HCT116 (cell line): ENCODE measurements around the gene RAB9A. TPM values are rescaled to one million over a fixed set of nuclear protein-coding genes. Genes with fewer than 3 reads are reported as not detected.
A peak's percentile ranks its signal among the peaks of the same experiment; 100 is the strongest.

Source experiments
- ATAC-seq: fragments of 200-7000 bp; cut with Tn5 transposase; 2 replicates; pipeline ENCODE4 v1.9.1; 2020; ENCODE audit warnings: mild to moderate bottlenecking, moderate library complexity
- Bru-seq: library from RNA; stranded (reverse); fragments of 400-500 nt; gene quantifications from one replicate; lab custom pipeline; 2021; lab: Mats Ljungman, UMichigan
- BruChase-seq, 2 experiments: library from RNA; stranded (reverse); fragments of 400-500 nt; gene quantifications; one replicate each; lab custom pipeline; 2021; lab: Mats Ljungman, UMichigan
- BruUV-seq: library from RNA; stranded (reverse); fragments of 400-500 nt; replicated peaks from 2 replicates; lab custom pipeline; 2021; lab: Mats Ljungman, UMichigan
- CTCF ChIA-PET: fragments of 300-600 bp; sonication (Branson Sonifier 250); formaldehyde crosslinking; loops from one replicate; lab custom pipeline; 2021; ENCODE audit warnings: antibody characterized with exemption; lab: Charles Lee
- POLR2A ChIA-PET: fragments of 300-600, 350-600 bp; sonication (Branson Sonifier 250); formaldehyde crosslinking; loops from one replicate; lab custom pipeline; 2021; ENCODE audit warnings: antibody characterized with exemption; lab: Charles Lee
- RAD21 ChIA-PET, 2 experiments: fragments of 300-600 bp; sonication (Branson Sonifier 250); formaldehyde crosslinking; loops; one replicate each; lab custom pipeline; 2023; ENCODE audit warnings: low total read pairs in 2 of 2; ENCODE audit not compliant: uncharacterized antibody in 2 of 2, unreplicated experiment in 2 of 2, low non-redundant PET in 1 of 2; lab: Charles Lee
- DNase-seq: peaks from one replicate; pipeline ENCODE4 v3.0.0-alpha.2; 2010; ENCODE audit warnings: low read depth, low spot score
- H2AFZ ChIP-seq: fragments of 200-600 bp; shearing (Covaris generic), sonication (generic); 2 replicates; pipeline ENCODE4 v1.6.1; 2017; ENCODE audit warnings: low read depth, mixed run types, mixed read lengths, antibody characterized with exemption, low read length; ENCODE audit not compliant: poor library complexity, severe bottlenecking
- H3K27ac ChIP-seq: 2 replicates; pipeline ENCODE4 v1.5.1; 2012; ENCODE audit warnings: low read depth, low read length
- H3K27me3 ChIP-seq: fragments of 200-600 bp; sonication (generic); 2 replicates; pipeline ENCODE4 v1.6.1; 2016; ENCODE audit warnings: mixed run types, low read length, mixed read lengths; ENCODE audit not compliant: insufficient read depth
- H3K36me3 ChIP-seq, 2 experiments: fragments of 200-500 bp in 1 of 2; fragments of 200-600 bp in 1 of 2; sonication (Bioruptor generic) in 1 of 2; sonication (generic) in 1 of 2; 2 replicates each; pipeline versions ENCODE4 v1.5.1 to v1.6.1; 2014 to 2016; ENCODE audit warnings: low read length in 2 of 2, inconsistent platforms in 1 of 2, mixed read lengths in 1 of 2, mixed run types in 1 of 2; ENCODE audit not compliant: insufficient read depth in 2 of 2, control insufficient read depth in 1 of 2
- H3K4me1 ChIP-seq, 2 experiments: fragments of 200-600 bp in 1 of 2; sonication (generic) in 1 of 2; 2 replicates each; pipeline versions ENCODE4 v1.5.1 to v1.6.1; 2012 to 2017; ENCODE audit warnings: low read length in 2 of 2, inconsistent platforms in 1 of 2, mild to moderate bottlenecking in 1 of 2, mixed read lengths in 1 of 2, mixed run types in 1 of 2, moderate library complexity in 1 of 2; ENCODE audit not compliant: insufficient read depth in 2 of 2, control insufficient read depth in 1 of 2
- H3K4me2 ChIP-seq: fragments of 200-600 bp; sonication (generic); 2 replicates; pipeline ENCODE4 v1.6.1; 2017; ENCODE audit warnings: mixed run types, low read length, mixed read lengths
- H3K4me3 ChIP-seq, 2 experiments: fragments of 200-600 bp in 1 of 2; sonication (generic) in 1 of 2; replicated peaks in 1 of 2; 2 replicates each; pipeline ENCODE4 v1.5.1; 2011 to 2016; ENCODE audit warnings: low read length in 2 of 2, control low read depth in 1 of 2, low read depth in 1 of 2, mild to moderate bottlenecking in 1 of 2, mixed read lengths in 1 of 2, mixed run types in 1 of 2
- H3K79me2 ChIP-seq: fragments of 200-600 bp; sonication (generic); 2 replicates; pipeline ENCODE4 v1.6.1; 2017; ENCODE audit warnings: mild to moderate bottlenecking, mixed run types, low read length, moderate library complexity, mixed read lengths; ENCODE audit not compliant: insufficient read depth
- H3K9ac ChIP-seq: fragments of 200-600 bp; sonication (generic); 2 replicates; pipeline ENCODE4 v1.6.1; 2016; ENCODE audit warnings: low read length, mixed read lengths
- H3K9me2 ChIP-seq: fragments of 200-600 bp; sonication (generic), shearing (Covaris generic); 2 replicates; pipeline ENCODE4 v1.6.1; 2017; ENCODE audit warnings: mixed run types, mild to moderate bottlenecking, moderate library complexity; ENCODE audit not compliant: insufficient read depth
- H3K9me3 ChIP-seq, 2 experiments: fragments of 200-500 bp in 1 of 2; fragments of 200-600 bp in 1 of 2; sonication (Bioruptor generic) in 1 of 2; sonication (generic) in 1 of 2; 2 replicates each; pipeline ENCODE4 v1.6.1; 2014 to 2017; ENCODE audit warnings: low read length in 2 of 2, mixed read lengths in 2 of 2, inconsistent platforms in 1 of 2, low read depth in 1 of 2, mild to moderate bottlenecking in 1 of 2, mixed run types in 1 of 2, moderate library complexity in 1 of 2; ENCODE audit not compliant: control insufficient read depth in 1 of 2, insufficient read depth in 1 of 2
- H4K20me1 ChIP-seq: fragments of 200-600 bp; sonication (generic), shearing (Covaris generic); 2 replicates; pipeline ENCODE4 v1.6.1; 2017; ENCODE audit warnings: mixed run types, mild to moderate bottlenecking, moderate library complexity; ENCODE audit not compliant: insufficient read depth
- ATF3 ChIP-seq: IDR thresholded peaks from 2 replicates; pipeline ENCODE4 v1.6.1; 2012
- CBX3 ChIP-seq: IDR thresholded peaks from 2 replicates; pipeline ENCODE4 v1.6.1; 2012; ENCODE audit warnings: low read depth
- CEBPB ChIP-seq: IDR thresholded peaks from 2 replicates; pipeline ENCODE4 v1.6.1; 2012; ENCODE audit warnings: low read depth
- EGR1 ChIP-seq: IDR thresholded peaks from 2 replicates; pipeline ENCODE4 v1.6.1; 2012; ENCODE audit warnings: low read depth
- ELF1 ChIP-seq: IDR thresholded peaks from 2 replicates; pipeline ENCODE4 v1.6.1; 2012; ENCODE audit warnings: low read depth, borderline replicate concordance
- EZH2 ChIP-seq: fragments of 200-600 bp; sonication (generic); IDR thresholded peaks from 2 replicates; pipeline ENCODE4 v1.6.1; 2017; ENCODE audit warnings: antibody characterized with exemption, mixed run types
- EZH2phosphoT487 ChIP-seq: fragments of 200-600 bp; IDR thresholded peaks from 2 replicates; pipeline ENCODE4 v1.6.1; 2018; ENCODE audit warnings: antibody characterized with exemption, borderline replicate concordance
- FOSL1 ChIP-seq: IDR thresholded peaks from 2 replicates; pipeline ENCODE4 v1.6.1; 2012; ENCODE audit warnings: low read depth
- JUND ChIP-seq: IDR thresholded peaks from 2 replicates; pipeline ENCODE4 v1.6.1; 2012
- MAX ChIP-seq: IDR thresholded peaks from 2 replicates; pipeline ENCODE4 v1.6.1; 2012
- POLR2A ChIP-seq: IDR thresholded peaks from 2 replicates; pipeline ENCODE4 v1.7.0; 2011; ENCODE audit warnings: borderline replicate concordance; ENCODE audit not compliant: insufficient read depth, insufficient read length; ENCODE audit errors: extremely low read depth
- POLR2AphosphoS5 ChIP-seq: IDR thresholded peaks from 2 replicates; pipeline ENCODE4 v1.6.1; 2011; ENCODE audit warnings: mild to moderate bottlenecking, low read depth, low read length, moderate library complexity
- REST ChIP-seq: IDR thresholded peaks from 2 replicates; pipeline ENCODE4 v1.6.1; 2012; ENCODE audit warnings: low read depth
- SIN3A ChIP-seq: IDR thresholded peaks from 2 replicates; pipeline ENCODE4 v1.6.1; 2012; ENCODE audit warnings: low read depth
- SP1 ChIP-seq: IDR thresholded peaks from 2 replicates; pipeline ENCODE4 v1.6.1; 2012; ENCODE audit warnings: low read depth
- SRF ChIP-seq: IDR thresholded peaks from 2 replicates; pipeline ENCODE4 v1.6.1; 2012; ENCODE audit warnings: low read depth
- TCF7L2 ChIP-seq: IDR thresholded peaks from 2 replicates; pipeline ENCODE4 v1.7.0; 2011; ENCODE audit warnings: borderline replicate concordance, inconsistent platforms; ENCODE audit not compliant: insufficient read depth, insufficient read length; ENCODE audit errors: extremely low read depth
- YY1 ChIP-seq: IDR thresholded peaks from 2 replicates; pipeline ENCODE4 v1.6.1; 2011; ENCODE audit warnings: low read length, low read depth, moderate library complexity, mild to moderate bottlenecking; ENCODE audit not compliant: insufficient replicate concordance; ENCODE audit errors: extremely low read depth
- ZBTB33 ChIP-seq: IDR thresholded peaks from 2 replicates; pipeline ENCODE4 v1.6.1; 2011; ENCODE audit warnings: mild to moderate bottlenecking, low read length, moderate library complexity; ENCODE audit not compliant: insufficient replicate concordance; ENCODE audit errors: extremely low read depth
- ZFX ChIP-seq: fragments of 450-650 bp; IDR thresholded peaks from 2 replicates; pipeline ENCODE4 v1.6.1; 2017
- ZNF274 ChIP-seq: fragments of 200-500 bp; sonication (Bioruptor generic); IDR thresholded peaks from 2 replicates; pipeline ENCODE4 v1.6.1; 2014; ENCODE audit warnings: mild to moderate bottlenecking, low read depth, low read length, inconsistent platforms
- intact Hi-C: fragments of 100-400 bp; cut with micrococcal nuclease; formaldehyde crosslinking; loops from 2 replicates; pipeline ENCODE4 v1.10.0; 2022
- long read RNA-seq: library from polyadenylated mRNA; unstranded; transcript quantifications from one replicate; pipeline ENCODE4 v2.0.0, GENCODE V29; 2021; ENCODE audit not compliant: unreplicated experiment
- polyA plus RNA-seq: library from polyadenylated mRNA; unstranded; fragments of >200 nt; gene quantifications from 2 replicates; pipeline ENCODE4 v1.2.1, GENCODE V29; 2012; ENCODE audit warnings: missing spikeins
- total RNA-seq: library from RNA; stranded (reverse); gene quantifications from one replicate; pipeline ENCODE4 v1.2.1, GENCODE V29; 2021; ENCODE audit not compliant: unreplicated experiment

RAB9A gene
- total RNA-seq (23.9 TPM), Bru-seq, nascent RNA (percentile 90 among the genes with signal in this experiment), BruChase-seq, experiment 1, labeled RNA remaining after a 6-hour chase (percentile 62 among the genes with signal in this experiment), BruChase-seq, experiment 2, labeled RNA remaining after a 2-hour chase (percentile 79 among the genes with signal in this experiment)
- polyA plus RNA-seq = 12.3 and 16.0 TPM in 2 replicates
- long read RNA-seq, transcript RAB9A-203 (2 exons, 737 nt) = minor isoform, 6 of 22 reads
- long read RNA-seq, transcript RAB9A-202 (3 exons, 2,039 nt) = major isoform, 14 of 22 reads
- long read RNA-seq, partial matches to known transcripts = 0 of 22 reads
- long read RNA-seq, other reads (novel, unspliced or antisense) = 2 of 22 reads

- ATAC-seq = peak; percentile 81
- Histone ChIP-seq H3K9me3 (no peaks in the 10 kb centered on the region), H3K4me1 (peaks cover 35 to 63% of the 10 kb centered on the region in 2 experiments), H3K27me3 (no peaks in the 10 kb centered on the region), H3K4me3 (peak within 1 kb of the TSS; percentile 70 to 80), H3K4me2 (peak within 1 kb of the TSS; percentile 87), H4K20me1 (0 out of 2 replicates have a peak, but pooled peaks cover 4% of the 10 kb centered on the region), H3K79me2 (peaks cover 48% of the 10 kb centered on the region), H3K9ac (peak within 1 kb of the TSS; percentile 83), H3K36me3 (no peaks in the 10 kb centered on the region), H3K9me2 (no peaks in the 10 kb centered on the region), H3K27ac (peak within 1 kb of the TSS; percentile 80), H2AFZ (peak within 1 kb of the TSS; percentile 76)
- ChIA-PET POLR2A (no interaction called here), RAD21 (no interaction called here), CTCF (no interaction called here)
- intact Hi-C loops = no loop called here
- no TSS peak for BruUV-seq
- peak; percentile 38 for DNase-seq
- TF ChIP-seq POLR2AphosphoS5 = peak; percentile 89
- no peak for TF ChIP-seq EZH2
- no peak for TF ChIP-seq JUND
- TF ChIP-seq FOSL1 = no peak
- no peak for TF ChIP-seq POLR2A
- TF ChIP-seq EZH2phosphoT487 = no peak
- peak; percentile 88 for TF ChIP-seq YY1
- TF ChIP-seq SIN3A = peak; percentile 52
- TF ChIP-seq SRF = no peak
- no peak for TF ChIP-seq ELF1
- no peak for TF ChIP-seq ATF3
- no peak for TF ChIP-seq CEBPB
- TF ChIP-seq CBX3 = no peak
- no peak for TF ChIP-seq TCF7L2
- TF ChIP-seq MAX = peak; percentile 22; the same call in 1 of the 2 replicates
- TF ChIP-seq ZBTB33 = no peak
- no peak for TF ChIP-seq REST
- TF ChIP-seq ZNF274 = no peak
- TF ChIP-seq SP1 = no peak
- peak; percentile 28; the same call in 1 of the 2 replicates for TF ChIP-seq ZFX
- peak; percentile 50 for TF ChIP-seq EGR1
Observed at GRCh38 chrX:13688958-13689740, at the start of gene RAB9A. Gene RAB9A, plus strand, starts transcription at chrX:13689128. Its CDS starts 19,619 bp downstream, at chrX:13708747.
